Measurements from ENCODE around the gene KCNG4.

- TF ChIP-seq POLR2AphosphoS5 (IDR thresholded peaks at IDR 0.05; ENCODE audit: borderline replicate concordance, low read depth, low read length) (no peak), EZH2 (IDR thresholded peaks at IDR 0.05) (no peak), FOXP2 (optimal IDR thresholded peaks at IDR 0.05; ENCODE audit: control extremely low read depth, extremely low read length, insufficient read depth) (no peak)
Measured at GRCh38 chr16:84252184-84252583, 12.4 kb upstream of the KCNG4 start.
